Activated CD8-positive, alpha-beta memory T cell treated with anti-CD3 and anti-CD28 coated beads, Interleukin-2, amount 50 U/mL, for 24 hours (primary cell): Measurements from ENCODE around the gene MRE11.
A peak's percentile ranks its signal among the peaks of the same experiment; 100 is the strongest.

ENCODE experiments used
- DNase-seq: peaks from one replicate; pipeline ENCODE4 v3.0.0-alpha.2; 2020; ENCODE audit errors: extremely low read depth

Gene MRE11

DNA sequence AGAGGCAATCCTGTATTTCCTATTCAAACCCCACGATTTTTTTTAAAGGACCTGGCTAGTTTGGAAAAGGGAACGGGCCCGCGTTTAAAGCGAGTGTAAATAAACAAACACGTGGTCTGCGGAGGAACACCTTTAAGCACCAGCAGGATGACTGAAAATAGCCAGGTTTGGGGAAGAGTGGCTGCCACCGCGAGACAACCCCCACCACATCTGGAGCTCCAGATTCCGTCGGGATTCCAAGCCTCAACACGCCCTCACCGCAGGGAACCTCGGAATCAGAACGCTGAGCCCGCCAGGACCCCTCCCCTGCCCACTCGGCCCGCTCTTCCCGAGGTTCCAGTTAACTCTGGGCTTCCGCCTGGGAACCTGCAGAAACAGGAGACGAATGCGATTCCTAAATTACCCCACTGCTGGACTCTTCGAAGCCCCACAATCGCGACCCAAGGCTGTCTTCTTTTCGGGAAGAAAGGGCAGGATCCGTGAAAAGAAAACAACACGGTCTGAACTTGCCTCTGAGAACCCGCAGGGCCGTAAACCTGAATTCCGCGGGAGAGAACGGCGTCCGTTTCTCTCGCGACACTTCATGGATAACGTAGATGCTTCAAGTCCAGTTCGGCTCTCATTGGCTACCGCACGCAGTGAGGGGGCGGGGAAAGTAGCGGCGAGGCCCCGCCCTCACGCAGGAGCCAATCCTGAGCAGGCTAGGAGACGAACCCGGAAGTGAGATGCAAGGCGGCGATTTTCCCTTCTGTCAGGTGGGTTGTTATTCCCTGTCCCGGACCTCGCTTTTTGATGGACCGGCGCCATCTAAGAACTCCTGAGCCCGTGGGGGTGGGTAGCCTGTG is at the start of gene MRE11, which contains the start of gene ANKRD49:
MRE11 (minus strand) TSS at position 564 of the 845 bp plus-strand sequence. CDS start 1,043 bp downstream, outside the sequence.
ANKRD49 (plus strand) TSS at position 704 of the 845 bp plus-strand sequence. CDS start 2,710 bp downstream, outside the sequence.
- peak; percentile 90 for DNase-seq

GRCh38 chr11:94539420-94539819 is 45.8 kb upstream of the MRE11 start:
- DNase-seq, result no peak

- DNase-seq, result no peak
These were observed 43.5 kb upstream of the MRE11 start for GRCh38 chr11:94537031-94537600.

DNA sequence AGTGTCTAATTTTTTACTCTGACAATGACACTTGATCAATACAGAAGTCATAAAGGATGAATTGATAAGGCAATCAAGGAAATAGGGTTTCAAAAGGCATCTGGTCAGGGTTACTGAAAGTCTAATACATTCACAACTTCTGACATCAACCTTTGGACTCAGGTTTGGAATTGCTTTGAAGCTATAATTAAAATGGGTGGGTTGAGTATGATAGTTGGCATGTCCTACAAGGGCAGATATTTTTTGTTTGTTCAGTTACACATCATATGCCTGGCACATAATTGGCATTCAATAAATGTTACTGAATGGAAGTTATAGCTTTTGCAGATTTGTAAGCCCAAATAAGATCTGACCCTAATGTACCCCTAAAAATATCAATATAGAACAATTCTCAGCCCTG is 42.7 kb upstream of the MRE11 start:
- DNase-seq, result no peak

DNA sequence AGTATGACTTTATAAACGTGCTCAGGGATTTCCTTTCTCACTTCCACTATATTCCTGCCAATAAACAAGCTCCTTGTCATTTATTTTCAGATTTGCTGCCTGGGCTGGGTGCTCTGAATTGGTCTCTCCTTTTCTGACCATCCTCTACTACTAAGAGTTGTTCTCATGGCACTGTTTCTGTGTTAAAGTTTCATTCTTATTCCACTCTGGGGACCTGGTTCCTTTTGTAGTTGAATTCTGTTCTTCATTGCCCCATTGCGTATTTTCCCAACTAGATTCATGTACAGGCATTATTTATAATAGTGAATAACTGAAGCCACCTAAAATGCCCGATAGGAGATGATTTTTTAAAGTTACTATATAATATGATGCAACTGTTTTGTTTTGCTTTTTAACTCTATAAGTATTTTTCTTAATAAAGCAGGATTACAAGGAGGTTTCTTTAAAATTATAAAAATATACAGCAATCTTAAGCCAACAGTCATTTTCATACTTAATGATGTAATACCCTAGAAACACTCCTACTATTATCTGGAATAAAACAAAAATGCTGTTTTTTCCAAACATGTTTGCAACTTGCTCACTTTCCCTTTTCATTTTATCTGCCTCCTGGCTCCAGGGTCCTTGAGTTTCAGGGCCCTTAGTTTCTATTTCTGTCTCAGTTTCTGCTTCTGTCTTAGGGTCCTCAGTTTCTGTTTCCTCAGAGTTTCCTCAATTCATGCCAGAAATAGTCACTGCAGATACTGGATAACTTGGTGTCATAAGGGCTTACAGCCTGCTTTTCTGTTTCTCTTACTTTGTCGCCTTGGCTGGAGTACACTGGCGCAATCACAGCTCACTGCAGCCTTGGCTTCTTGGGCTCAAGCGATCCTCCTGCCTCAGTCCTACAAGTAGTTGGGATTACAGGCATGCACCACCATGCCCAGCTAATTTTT is 40.3 kb upstream of the MRE11 start:
- DNase-seq, result no peak

DNA sequence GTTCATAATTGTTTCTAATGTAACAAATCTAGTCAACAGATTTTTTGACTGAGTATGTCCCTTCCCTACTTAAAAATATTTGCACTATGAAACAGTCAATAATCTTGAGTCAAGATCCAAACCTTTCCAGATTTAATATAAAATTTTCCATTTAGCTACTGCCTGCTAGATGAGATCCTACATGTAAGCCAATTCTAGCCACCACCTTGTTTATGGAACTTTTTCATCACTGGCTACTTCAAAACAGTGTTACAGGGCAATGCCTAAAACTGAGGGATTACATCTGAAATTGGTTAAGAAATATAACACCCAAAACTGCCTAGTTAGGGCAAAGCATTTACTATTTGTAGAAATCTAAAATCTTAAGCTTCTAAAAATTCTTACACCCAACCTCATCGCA is 39.6 kb upstream of the MRE11 start:
- DNase-seq, result no peak

DNA sequence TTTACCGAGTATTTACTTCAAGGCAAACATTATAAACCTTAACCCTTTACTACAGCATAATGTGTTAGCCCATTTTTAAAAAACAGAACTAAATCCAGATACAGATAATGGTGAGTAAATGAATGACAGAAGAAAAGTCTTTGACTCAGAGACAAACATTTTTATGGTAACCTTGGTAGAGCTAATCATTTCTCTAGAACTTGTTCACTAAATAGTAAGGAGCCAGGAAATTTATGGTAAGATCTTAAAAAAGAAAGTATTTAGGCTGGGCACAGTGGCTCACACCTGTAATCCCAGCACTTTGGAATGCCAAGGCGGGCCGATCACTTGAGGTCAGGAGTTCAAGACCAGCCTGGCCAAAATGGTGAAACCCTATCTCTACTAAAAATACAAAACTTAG is 38.6 kb upstream of the MRE11 start:
- no peak for DNase-seq

- no peak for DNase-seq
These were observed 34.9 kb upstream of the MRE11 start for GRCh38 chr11:94528551-94528950.

- DNase-seq, result no peak
These were observed 33.2 kb upstream of the MRE11 start for GRCh38 chr11:94526645-94527438.

GRCh38 chr11:94525546-94526324 is 32.1 kb upstream of the MRE11 start:
- no peak for DNase-seq

GRCh38 chr11:94524341-94524740 is 30.7 kb upstream of the MRE11 start:
- DNase-seq, result no peak

DNA sequence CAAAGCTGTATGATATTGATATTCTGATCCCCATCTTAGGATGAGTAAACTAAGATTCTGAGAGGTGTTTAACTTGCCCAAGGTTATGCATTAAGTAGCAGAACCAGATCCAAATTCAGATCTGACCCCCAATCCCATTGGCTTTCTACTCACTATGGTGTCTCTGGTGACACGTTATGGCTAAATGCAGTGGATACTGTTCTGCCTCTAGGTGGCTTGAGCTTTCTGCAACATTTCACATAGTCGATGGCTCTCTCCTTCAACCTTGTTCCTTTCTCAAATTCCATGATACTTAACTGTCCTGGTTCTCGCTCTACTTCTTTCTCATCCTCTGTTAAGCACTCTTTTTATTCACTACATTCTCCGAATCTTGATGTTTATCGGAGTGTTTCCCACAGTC is 28.0 kb upstream of the MRE11 start:
- DNase-seq, result no peak

- DNase-seq, result no peak
These were observed 25.9 kb upstream of the MRE11 start for GRCh38 chr11:94519478-94520084.

DNA sequence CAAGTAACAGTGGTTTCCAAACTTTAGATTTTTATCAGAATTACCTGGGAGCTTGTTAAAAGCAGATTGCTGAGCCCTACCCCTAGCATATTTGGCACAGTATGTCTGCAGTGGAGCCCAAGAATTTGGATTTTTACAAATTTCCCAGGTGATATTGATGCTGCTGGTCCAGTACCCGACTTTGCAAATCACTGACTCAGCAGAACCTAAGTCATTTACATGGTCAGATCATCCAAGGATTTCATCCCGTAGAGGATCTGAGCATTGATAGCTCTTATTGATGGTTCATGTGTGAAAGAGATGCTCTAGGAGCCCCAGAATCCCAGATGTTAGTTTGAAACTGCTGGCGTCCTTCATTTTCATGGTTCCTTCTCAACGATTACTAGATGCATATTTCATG is 24.7 kb upstream of the MRE11 start:
- DNase-seq, result no peak

GRCh38 chr11:94516725-94517124 is 23.1 kb upstream of the MRE11 start:
- no peak for DNase-seq

- DNase-seq, result no peak
These were observed 21.8 kb upstream of the MRE11 start for GRCh38 chr11:94515398-94515797.

DNA sequence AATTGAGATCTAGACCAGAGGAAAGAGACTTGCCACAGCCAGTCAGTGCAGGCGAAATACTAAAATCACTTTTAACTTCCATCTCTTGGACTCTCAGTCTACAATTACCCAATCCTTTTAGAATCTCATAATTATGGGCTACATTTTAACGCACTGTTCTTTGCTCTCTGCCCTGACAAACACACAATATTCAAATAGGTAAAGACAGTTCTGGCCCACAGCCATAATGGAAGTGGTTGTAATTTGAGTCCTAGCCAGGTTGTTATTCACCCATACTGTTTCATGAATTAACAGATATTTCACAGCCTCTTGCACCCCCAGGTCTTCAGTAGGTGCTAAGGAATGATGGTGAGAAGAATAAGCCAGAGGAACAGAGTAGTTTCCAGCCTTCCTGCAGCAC is 19.4 kb upstream of the MRE11 start:
- no peak for DNase-seq

- DNase-seq, result no peak
These were observed 18.5 kb upstream of the MRE11 start, which contains the start of gene C11orf97 for GRCh38 chr11:94511932-94512781. Gene C11orf97 (plus strand): TSS chr11:94512461. CDS start chr11:94512529, 68 bp downstream.

DNA sequence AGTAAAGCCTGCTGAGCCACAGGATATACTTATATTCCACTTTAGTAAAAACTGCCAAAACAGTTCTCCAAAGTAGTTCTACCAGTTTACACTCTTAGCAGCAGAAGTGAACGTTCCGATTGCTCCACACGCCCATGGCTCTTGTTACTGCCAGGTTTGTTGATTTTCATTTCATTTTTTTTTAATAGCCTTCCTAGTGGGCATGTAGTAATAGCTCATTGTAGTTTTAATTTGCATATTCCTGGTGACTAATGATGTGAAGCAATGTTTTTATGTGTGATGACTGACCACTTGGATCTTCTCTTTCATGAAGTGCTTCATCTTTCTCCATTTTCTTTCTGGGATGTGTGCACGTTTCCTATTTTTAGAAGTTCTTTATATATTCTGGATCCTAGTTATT is 13.8 kb upstream of the MRE11 start:
- no peak for DNase-seq
